ENCODE measurements around the gene P3H2.

DNA sequence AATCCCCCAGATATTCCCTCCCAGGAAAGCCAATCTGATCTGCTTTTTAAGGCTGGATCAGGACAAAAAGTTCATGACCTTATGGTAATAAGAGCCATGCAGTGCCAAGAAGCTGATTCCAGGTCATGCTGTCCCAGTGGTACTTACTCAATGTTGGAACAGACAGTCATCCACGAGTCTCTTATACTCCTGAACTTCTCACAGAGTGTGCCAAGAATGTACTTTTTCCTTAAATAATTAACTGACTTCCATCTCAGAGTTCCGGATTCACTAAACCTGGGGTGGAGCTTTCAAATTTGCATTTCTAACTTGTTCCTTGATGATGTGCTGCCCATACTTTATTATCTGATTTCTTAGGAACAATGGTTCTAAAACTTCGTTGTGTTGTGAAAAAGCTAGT is 3.4 kb upstream of the P3H2 start:
- TF ChIP-seq EZH2 (IDR thresholded peaks at IDR 0.05) (no peak), POLR2AphosphoS5 (IDR thresholded peaks at IDR 0.05; ENCODE audit: borderline replicate concordance, low read depth, low read length) (no peak), FOXP2 (optimal IDR thresholded peaks at IDR 0.05; ENCODE audit: control extremely low read depth, extremely low read length, insufficient read depth) (no peak)
